PC-9 (cell line): ENCODE measurements around the gene HOXB6. TPM values are rescaled to one million over a fixed set of nuclear protein-coding genes. Genes with fewer than 3 reads are reported as not detected.

Experiments used
- BruUV-seq: library from RNA; stranded (reverse); fragments of 400-500 nt; replicated peaks from 2 replicates; lab custom pipeline; 2021; lab: Mats Ljungman, UMichigan
- CTCF ChIA-PET: fragments of 300-600 bp; sonication (Branson Sonifier 250); formaldehyde crosslinking; loops from one replicate; lab custom pipeline; 2022; ENCODE audit warnings: antibody characterized with exemption; lab: Charles Lee
- POLR2A ChIA-PET: fragments of 300-600 bp; sonication (Branson Sonifier 250); formaldehyde crosslinking; loops from one replicate; lab custom pipeline; 2022; ENCODE audit warnings: antibody characterized with exemption; ENCODE audit not compliant: unreplicated experiment; lab: Charles Lee
- DNase-seq, 2 experiments: peaks; one replicate each; pipeline versions ENCODE4 v3.0.0 to v3.0.0-alpha.2; 2015 to 2022; ENCODE audit warnings: mixed read lengths in 1 of 2
- H2AFZ ChIP-seq: fragments of 200-600 bp; sonication (generic); 2 replicates; pipeline ENCODE4 v1.8.1; 2017; ENCODE audit warnings: antibody characterized with exemption
- H3F3A ChIP-seq: fragments of 200-600 bp; sonication (generic); 2 replicates; pipeline ENCODE4 v1.8.1; 2017; ENCODE audit warnings: antibody characterized with exemption, mild to moderate bottlenecking, low read depth; ENCODE audit not compliant: insufficient read depth
- H3K27ac ChIP-seq: fragments of 200-600 bp; sonication (generic); 2 replicates; pipeline ENCODE4 v1.6.1; 2016; ENCODE audit warnings: mixed run types
- H3K27me3 ChIP-seq: fragments of 200-600 bp; sonication (generic); 2 replicates; pipeline ENCODE4 v1.6.1; 2016; ENCODE audit warnings: low read depth, mixed run types; ENCODE audit not compliant: insufficient read depth
- H3K36me3 ChIP-seq: fragments of 200-600 bp; sonication (generic); 2 replicates; pipeline ENCODE4 v1.6.1; 2016; ENCODE audit warnings: low read depth, mixed run types
- H3K4me1 ChIP-seq: fragments of 200-600 bp; sonication (generic); replicated peaks from 2 replicates; pipeline ENCODE4 v1.6.1; 2016; ENCODE audit warnings: mixed run types; ENCODE audit not compliant: insufficient read depth
- H3K4me2 ChIP-seq: fragments of 200-600 bp; sonication (generic); 2 replicates; pipeline ENCODE4 v1.6.1; 2017; ENCODE audit warnings: mixed run types
- H3K4me3 ChIP-seq: fragments of 200-600 bp; sonication (generic); 2 replicates; pipeline ENCODE4 v1.6.1; 2016; ENCODE audit warnings: mixed run types
- H3K79me2 ChIP-seq: fragments of 200-600 bp; sonication (generic); 2 replicates; pipeline ENCODE4 v1.6.1; 2017; ENCODE audit warnings: low read depth, mixed run types
- H3K9me2 ChIP-seq: fragments of 200-600 bp; sonication (generic); 2 replicates; pipeline ENCODE4 v1.8.1; 2017; ENCODE audit warnings: mild to moderate bottlenecking; ENCODE audit not compliant: insufficient read depth
- H3K9me3 ChIP-seq: fragments of 200-600 bp; sonication (generic); 2 replicates; pipeline ENCODE4 v1.8.1; 2016; ENCODE audit warnings: low read depth; ENCODE audit not compliant: insufficient read depth
- H4K20me1 ChIP-seq: fragments of 200-600 bp; sonication (generic); 2 replicates; pipeline ENCODE4 v1.8.1; 2017; ENCODE audit not compliant: insufficient read depth
- EZH2 ChIP-seq: fragments of 200-600 bp; sonication (generic); IDR thresholded peaks from 2 replicates; pipeline ENCODE4 v1.8.0; 2017; ENCODE audit warnings: antibody characterized with exemption, low read depth
- intact Hi-C: fragments of 100-400 bp; cut with micrococcal nuclease; formaldehyde crosslinking; loops from one replicate; pipeline ENCODE4 v1.10.0; 2022; ENCODE audit not compliant: unreplicated experiment
- total RNA-seq: library from RNA; stranded (reverse); gene quantifications from 2 replicates; pipeline ENCODE4 v1.2.3, GENCODE V29; 2021
- TF ChIP-seq, protein P1 (sequence below): fragments of 200-600 bp; sonication (generic); conservative IDR thresholded peaks from 2 replicates; pipeline ENCODE4 v1.6.1; 2017; ENCODE audit warnings: mixed run types, antibody characterized with exemption, mild to moderate bottlenecking, moderate library complexity

Gene HOXB6
- total RNA-seq, 1 experiment from 2014 or later = 30.7 TPM

DNA sequence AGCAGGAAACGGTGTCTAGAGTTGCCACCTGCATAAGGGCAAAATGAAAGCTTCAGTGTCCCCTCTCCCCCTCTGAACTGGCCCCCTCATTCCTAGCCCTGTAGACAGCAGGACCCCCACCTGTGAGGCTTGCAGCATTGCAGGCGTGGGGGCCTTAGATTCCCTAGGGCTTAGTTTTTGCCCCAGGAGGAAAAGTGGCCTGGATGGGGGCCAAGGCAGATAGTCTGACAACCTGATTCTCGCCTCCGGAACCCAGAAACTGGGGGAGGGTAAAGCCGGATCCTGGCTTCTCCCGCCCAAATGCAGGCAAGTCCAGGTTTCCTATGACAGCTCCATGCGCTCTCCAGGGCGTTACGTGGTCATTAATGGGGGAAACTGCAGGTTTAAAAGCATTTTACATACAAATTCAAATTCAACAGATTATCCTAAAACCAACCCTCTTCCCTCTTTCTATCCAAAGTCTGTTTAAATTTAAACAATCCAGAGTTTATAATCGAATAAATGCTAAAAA lies 678 bp upstream of the HOXB6 start:
- intact Hi-C loops = no loop called here
- TF ChIP-seq, protein P1, sequence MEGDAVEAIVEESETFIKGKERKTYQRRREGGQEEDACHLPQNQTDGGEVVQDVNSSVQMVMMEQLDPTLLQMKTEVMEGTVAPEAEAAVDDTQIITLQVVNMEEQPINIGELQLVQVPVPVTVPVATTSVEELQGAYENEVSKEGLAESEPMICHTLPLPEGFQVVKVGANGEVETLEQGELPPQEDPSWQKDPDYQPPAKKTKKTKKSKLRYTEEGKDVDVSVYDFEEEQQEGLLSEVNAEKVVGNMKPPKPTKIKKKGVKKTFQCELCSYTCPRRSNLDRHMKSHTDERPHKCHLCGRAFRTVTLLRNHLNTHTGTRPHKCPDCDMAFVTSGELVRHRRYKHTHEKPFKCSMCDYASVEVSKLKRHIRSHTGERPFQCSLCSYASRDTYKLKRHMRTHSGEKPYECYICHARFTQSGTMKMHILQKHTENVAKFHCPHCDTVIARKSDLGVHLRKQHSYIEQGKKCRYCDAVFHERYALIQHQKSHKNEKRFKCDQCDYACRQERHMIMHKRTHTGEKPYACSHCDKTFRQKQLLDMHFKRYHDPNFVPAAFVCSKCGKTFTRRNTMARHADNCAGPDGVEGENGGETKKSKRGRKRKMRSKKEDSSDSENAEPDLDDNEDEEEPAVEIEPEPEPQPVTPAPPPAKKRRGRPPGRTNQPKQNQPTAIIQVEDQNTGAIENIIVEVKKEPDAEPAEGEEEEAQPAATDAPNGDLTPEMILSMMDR = no peak
- no peak for TF ChIP-seq EZH2
- Histone ChIP-seq H3F3A (peaks cover 22% of the 10 kb centered on the region), H3K27ac (peak overlapping the region; percentile 63), H3K9me2 (no peaks in the 10 kb centered on the region), H3K4me2 (peak overlapping the region; percentile 93), H3K9me3 (no peaks in the 10 kb centered on the region), H3K79me2 (peaks cover 63% of the 10 kb centered on the region), H3K27me3 (no peaks in the 10 kb centered on the region), H4K20me1 (peaks cover 20% of the 10 kb centered on the region), H2AFZ (peak overlapping the region; percentile 80), H3K4me1 (peaks cover 34% of the 10 kb centered on the region), H3K4me3 (peak overlapping the region; percentile 74), H3K36me3 (no peaks in the 10 kb centered on the region)
- POLR2A ChIA-PET = no interaction called here
- BruUV-seq = no TSS peak
- CTCF ChIA-PET = no interaction called here
- DNase-seq = no peak

DNA sequence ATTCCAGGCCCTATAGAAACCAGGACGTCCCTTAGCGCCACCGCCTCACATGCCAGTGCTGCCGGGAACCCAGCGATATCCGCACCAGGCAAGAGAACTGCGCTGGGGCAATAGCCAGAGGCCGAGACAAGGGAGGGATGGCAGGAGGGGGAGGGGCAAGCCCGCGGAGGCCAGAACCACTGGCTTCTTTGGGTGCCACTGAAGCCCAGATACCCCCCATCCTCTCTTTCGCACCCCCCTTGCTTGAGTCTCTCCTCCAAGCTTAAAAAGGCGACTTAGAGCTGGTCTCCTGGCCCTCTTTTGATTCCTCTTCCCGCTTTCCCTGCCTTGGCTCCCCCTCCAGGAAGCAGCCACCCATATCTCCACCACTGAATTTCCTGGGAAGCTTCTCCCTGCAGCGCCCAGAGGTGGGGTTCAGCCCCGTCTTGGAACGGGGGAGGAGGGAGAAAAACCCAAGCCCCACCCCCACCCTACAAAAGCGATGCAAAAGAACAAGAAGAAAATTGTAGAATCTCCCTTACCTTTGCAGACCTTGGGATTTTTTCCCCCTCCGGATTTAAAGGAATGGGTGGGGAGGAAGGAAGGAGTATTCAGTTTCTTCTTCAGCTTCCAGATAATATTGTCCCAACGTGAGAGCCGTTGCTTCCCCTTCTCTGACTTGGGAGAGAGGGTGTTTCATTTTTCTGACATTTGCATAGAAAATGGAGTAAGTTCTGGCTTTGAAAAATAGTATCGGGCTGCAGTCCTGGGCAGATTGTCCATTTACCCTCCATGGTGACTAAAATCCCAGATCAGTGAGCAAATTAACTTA lies 622 bp downstream of the HOXB6 start:
- DNase-seq = peak; percentile 66 to 68
- no peaks in the 10 kb centered on the region for H3K27me3 ChIP-seq
- no peaks in the 10 kb centered on the region for H3K9me3 ChIP-seq
- peak overlapping the region; percentile 93 for H3K4me2 ChIP-seq
- ChIA-PET POLR2A (interaction anchor here (0.9 kb wide), 1 partner anchor 21 kb away, joined by 3 read pairs; no protein-coding TSS in a partner anchor), CTCF (interaction anchor here (0.6 to 0.8 kb wide), 5 partner anchors 9 to 303 kb away, joined by 3 to 12 read pairs (median 4); no protein-coding TSS in a partner anchor)
- BruUV-seq = no TSS peak
- H3K4me3 ChIP-seq = peak overlapping the region; percentile 74
- peaks cover 26% of the 10 kb centered on the region for H3K4me1 ChIP-seq
- H3K27ac ChIP-seq = peak overlapping the region; percentile 63
- peaks cover 32% of the 10 kb centered on the region for H4K20me1 ChIP-seq
- H3K79me2 ChIP-seq = peaks cover 63% of the 10 kb centered on the region
- intact Hi-C loops = no loop called here
- H3K9me2 ChIP-seq = no peaks in the 10 kb centered on the region
- peaks cover 22% of the 10 kb centered on the region for H3F3A ChIP-seq
- no peak for TF ChIP-seq EZH2
- TF ChIP-seq, protein P1 = peak; percentile 44
- no peaks in the 10 kb centered on the region for H3K36me3 ChIP-seq
- H2AFZ ChIP-seq = peak overlapping the region; percentile 80

DNA sequence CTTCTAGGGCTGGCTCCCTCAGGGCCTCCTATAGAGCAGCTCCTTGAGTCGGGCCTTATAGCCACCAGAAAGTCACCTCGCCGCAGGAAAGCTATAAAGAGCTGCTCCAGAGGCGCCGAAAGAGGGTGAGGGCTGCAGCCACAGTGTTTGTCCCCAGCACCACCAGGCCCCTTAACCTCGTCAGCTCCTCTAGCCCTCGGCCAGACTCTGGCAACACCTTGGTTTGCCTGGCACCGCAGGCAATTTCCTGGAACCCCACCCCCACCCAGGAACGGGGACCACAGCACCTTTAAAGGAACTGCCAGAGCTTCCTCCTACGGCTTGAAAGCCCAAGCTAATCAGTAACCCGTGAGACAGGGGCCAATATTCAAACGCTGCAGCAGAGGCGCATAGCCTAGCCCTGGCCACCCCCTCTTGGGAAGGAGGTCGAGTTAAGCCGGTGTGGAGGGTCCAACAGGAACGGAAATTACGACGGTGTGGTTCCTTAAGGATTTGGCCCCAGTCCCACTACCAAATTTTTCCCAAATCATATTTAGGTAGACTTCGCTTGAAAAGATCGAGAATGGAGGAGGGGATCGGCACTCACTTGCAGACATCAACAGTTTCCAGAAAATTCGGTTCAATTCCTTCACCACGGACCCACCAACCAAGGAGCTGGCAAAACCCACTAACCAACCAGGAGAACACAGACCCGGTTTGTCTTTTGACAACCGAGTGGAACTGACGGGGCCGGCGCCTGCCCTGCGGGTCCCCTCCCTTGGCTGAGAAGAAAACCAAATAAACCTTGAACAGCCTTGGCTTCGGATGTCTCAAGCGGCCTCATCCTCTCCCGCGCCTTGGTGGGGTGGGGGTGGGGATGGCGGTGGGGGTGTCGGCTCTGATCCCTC lies 3.0 kb downstream of the HOXB6 start:
- DNase-seq = no peak
- BruUV-seq = no TSS peak
- no peaks in the 10 kb centered on the region for H3K36me3 ChIP-seq
- H3K4me2 ChIP-seq = peak overlapping the region; percentile 93
- peak overlapping the region; percentile 74; the same call in 1 of the 2 replicates for H3K4me3 ChIP-seq
- H3F3A ChIP-seq = peaks cover 22% of the 10 kb centered on the region; the same call in 1 of the 2 replicates
- POLR2A ChIA-PET = interaction anchor here (0.5 to 0.7 kb wide), 2 partner anchors 17 to 109 kb away, joined by 3 to 19 read pairs; no protein-coding TSS in a partner anchor
- intact Hi-C loops = no loop called here
- no peaks in the 10 kb centered on the region for H3K9me3 ChIP-seq
- H3K27ac ChIP-seq = no peak overlapping the region
- no peak for TF ChIP-seq EZH2
- TF ChIP-seq, protein P1 = no peak
- H3K27me3 ChIP-seq = no peaks in the 10 kb centered on the region
- CTCF ChIA-PET = interaction anchor here (0.6 to 0.7 kb wide), 2 partner anchors 114 to 594 kb away, joined by 4 read pairs; no protein-coding TSS in a partner anchor
- peaks cover 41% of the 10 kb centered on the region for H4K20me1 ChIP-seq
- H3K4me1 ChIP-seq = peaks cover 19% of the 10 kb centered on the region
- no peaks in the 10 kb centered on the region for H3K9me2 ChIP-seq
- 0 out of 2 replicates have a peak overlapping the region, but pooled peaks have one; percentile 57 for H2AFZ ChIP-seq
- peaks cover 78% of the 10 kb centered on the region for H3K79me2 ChIP-seq
